Neural cell (in vitro differentiated cells): Measurements from ENCODE around the gene SOCS3. TPM values are rescaled to one million over a fixed set of nuclear protein-coding genes. Genes with fewer than 3 reads are reported as not detected.
A peak's percentile ranks its signal among the peaks of the same experiment; 100 is the strongest.

Experiments
- H2AFZ ChIP-seq: fragments of 200-600, 300-800 bp; sonication (generic), shearing (Covaris generic); 2 replicates; pipeline ENCODE4 v1.6.0; 2014; ENCODE audit warnings: low read depth, mild to moderate bottlenecking, antibody characterized with exemption, low read length, moderate library complexity
- H3F3A ChIP-seq: fragments of 200-600 bp; shearing (Covaris generic); 2 replicates; pipeline ENCODE4 v1.6.1; 2016; ENCODE audit warnings: mild to moderate bottlenecking, moderate library complexity, mixed read lengths, antibody characterized with exemption, low read length; ENCODE audit not compliant: insufficient read depth, poor library complexity, severe bottlenecking
- H3K27ac ChIP-seq: fragments of 200-600, 300-800 bp; sonication (generic), shearing (Covaris generic); 2 replicates; pipeline ENCODE4 v1.5.1; 2014; ENCODE audit warnings: mild to moderate bottlenecking, low read length, moderate library complexity
- H3K27me3 ChIP-seq: fragments of 300-800, 200-600 bp; sonication (generic), shearing (Covaris generic); 2 replicates; pipeline ENCODE4 v1.6.0; 2014; ENCODE audit warnings: mild to moderate bottlenecking, low read depth, low read length, moderate library complexity; ENCODE audit not compliant: insufficient read depth
- H3K36me3 ChIP-seq: fragments of 300-800, 200-600 bp; sonication (generic), shearing (Covaris generic); 2 replicates; pipeline ENCODE4 v1.5.1; 2014; ENCODE audit warnings: mild to moderate bottlenecking, antibody characterized with exemption, low read length, moderate library complexity; ENCODE audit not compliant: insufficient read depth
- H3K4me2 ChIP-seq: fragments of 300-800, 200-600 bp; sonication (generic), shearing (Covaris generic); 2 replicates; pipeline ENCODE4 v1.6.0; 2014; ENCODE audit warnings: mild to moderate bottlenecking, low read length
- H3K4me3 ChIP-seq: fragments of 300-800, 200-600 bp; sonication (generic), shearing (Covaris generic); 2 replicates; pipeline ENCODE4 v1.5.1; 2014; ENCODE audit warnings: mild to moderate bottlenecking, low read length, moderate library complexity
- H3K79me2 ChIP-seq: fragments of 200-600 bp; shearing (Covaris generic); replicated peaks from 2 replicates; pipeline ENCODE4 v1.6.0; 2014; ENCODE audit warnings: mild to moderate bottlenecking, low read length, moderate library complexity; ENCODE audit not compliant: insufficient read depth
- H3K9ac ChIP-seq: fragments of 300-800, 200-600 bp; sonication (generic), shearing (Covaris generic); 2 replicates; pipeline ENCODE4 v1.6.1; 2016; ENCODE audit warnings: mild to moderate bottlenecking, low read length, mixed read lengths
- H3K9me2 ChIP-seq: fragments of 200-600 bp; shearing (Covaris generic); 2 replicates; pipeline ENCODE4 v1.6.1; 2016; ENCODE audit warnings: mild to moderate bottlenecking, low read length, mixed read lengths; ENCODE audit not compliant: insufficient read depth
- H3K9me3 ChIP-seq: fragments of 200-600, 300-800 bp; sonication (generic), shearing (Covaris generic); 2 replicates; pipeline ENCODE4 v1.6.1; 2016; ENCODE audit warnings: mild to moderate bottlenecking, mixed run types, low read length, moderate library complexity, mixed read lengths
- H4K20me1 ChIP-seq: fragments of 200-600 bp; shearing (Covaris generic); 2 replicates; pipeline ENCODE4 v1.6.1; 2016; ENCODE audit warnings: mild to moderate bottlenecking, mixed run types; ENCODE audit not compliant: insufficient read depth
- EP300 ChIP-seq: fragments of 450-650 bp; conservative IDR thresholded peaks from 2 replicates; pipeline ENCODE4 v1.6.1; 2014; ENCODE audit warnings: antibody characterized with exemption, mild to moderate bottlenecking, moderate library complexity; ENCODE audit not compliant: poor library complexity, severe bottlenecking
- EZH2 ChIP-seq: fragments of 200-600, 300-800 bp; shearing (Covaris generic), sonication (generic); IDR thresholded peaks from 2 replicates; pipeline ENCODE4 v1.6.1; 2014; ENCODE audit warnings: antibody characterized with exemption, low read length, borderline replicate concordance, mild to moderate bottlenecking; ENCODE audit not compliant: insufficient read depth, poor library complexity, severe bottlenecking
- MXI1 ChIP-seq: fragments of 450-650 bp; conservative IDR thresholded peaks from 2 replicates; pipeline ENCODE4 v1.6.1; 2014; ENCODE audit warnings: antibody characterized with exemption, mild to moderate bottlenecking; ENCODE audit not compliant: poor library complexity, severe bottlenecking
- POLR2AphosphoS5 ChIP-seq: IDR thresholded peaks from 2 replicates; pipeline ENCODE4 v1.6.1; 2012
- RAD21 ChIP-seq: fragments of 450-650 bp; conservative IDR thresholded peaks from 2 replicates; pipeline ENCODE4 v1.6.1; 2014; ENCODE audit warnings: antibody characterized with exemption, mild to moderate bottlenecking, moderate library complexity
- SMC3 ChIP-seq: fragments of 450-650 bp; conservative IDR thresholded peaks from 2 replicates; pipeline ENCODE4 v1.6.1; 2014; ENCODE audit warnings: antibody characterized with exemption, mild to moderate bottlenecking, moderate library complexity; ENCODE audit not compliant: poor library complexity
- TAF1 ChIP-seq: IDR thresholded peaks from 2 replicates; pipeline ENCODE4 v1.6.1; 2012; ENCODE audit warnings: low read depth
- polyA plus RNA-seq: library from polyadenylated mRNA; depleted of rRNA; stranded (reverse); fragments of >200 nt; gene quantifications from 2 replicates; pipeline ENCODE4 v1.2.3, GENCODE V29; 2014
- TF ChIP-seq, protein P1 (sequence below): IDR thresholded peaks from 2 replicates; pipeline ENCODE4 v1.6.1; 2012; ENCODE audit warnings: borderline replicate concordance
- TF ChIP-seq, protein P2 (sequence below): fragments of 450-650 bp; IDR thresholded peaks from 2 replicates; pipeline ENCODE4 v1.5.1; 2014; ENCODE audit warnings: antibody characterized with exemption, mild to moderate bottlenecking, moderate library complexity; ENCODE audit not compliant: poor library complexity, severe bottlenecking

The SOCS3 gene
- polyA plus RNA-seq, 1 donor from 2014 or later, result 5.4 TPM

DNA sequence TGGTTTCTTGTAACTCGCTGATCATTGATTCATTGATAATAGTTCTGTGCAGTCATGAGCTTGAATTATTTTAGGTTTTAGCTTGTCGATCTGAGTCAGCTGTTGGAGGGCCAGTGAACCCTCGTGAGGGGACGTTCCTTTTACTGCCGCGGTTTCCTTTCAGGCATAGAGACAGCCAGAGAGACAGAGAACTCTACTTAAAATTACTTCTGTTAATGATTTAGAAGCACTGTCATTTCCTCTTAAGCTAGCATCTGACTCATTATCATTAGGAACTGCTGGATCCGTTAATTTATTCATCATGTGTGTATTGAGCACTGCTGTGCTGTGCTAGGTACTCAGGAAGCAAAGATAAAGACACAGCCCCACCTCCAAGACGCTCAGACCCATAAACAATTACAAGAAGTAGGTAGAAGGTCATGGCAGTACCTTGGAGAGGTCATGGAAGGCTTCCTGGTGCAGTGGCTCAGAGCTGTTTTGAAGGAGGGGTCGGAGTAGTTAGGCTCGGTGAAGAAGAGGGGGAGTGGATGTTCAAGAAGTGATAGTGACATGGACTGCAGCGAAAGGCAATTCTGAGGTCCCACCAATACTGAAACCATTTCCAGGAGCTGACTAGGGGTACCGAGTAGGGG lies 21.8 kb upstream of the SOCS3 start:
- no peaks in the 10 kb centered on the region for H3F3A ChIP-seq
- no peak overlapping the region for H3K9ac ChIP-seq
- H3K36me3 ChIP-seq, result no peaks in the 10 kb centered on the region
- H3K4me3 ChIP-seq, result no peak overlapping the region
- no peak overlapping the region for H3K27ac ChIP-seq
- no peaks in the 10 kb centered on the region for H4K20me1 ChIP-seq
- TF ChIP-seq SMC3, result no peak
- TF ChIP-seq RAD21, result no peak
- TF ChIP-seq POLR2AphosphoS5, result no peak
- no peak for TF ChIP-seq TAF1
- TF ChIP-seq, protein P1, sequence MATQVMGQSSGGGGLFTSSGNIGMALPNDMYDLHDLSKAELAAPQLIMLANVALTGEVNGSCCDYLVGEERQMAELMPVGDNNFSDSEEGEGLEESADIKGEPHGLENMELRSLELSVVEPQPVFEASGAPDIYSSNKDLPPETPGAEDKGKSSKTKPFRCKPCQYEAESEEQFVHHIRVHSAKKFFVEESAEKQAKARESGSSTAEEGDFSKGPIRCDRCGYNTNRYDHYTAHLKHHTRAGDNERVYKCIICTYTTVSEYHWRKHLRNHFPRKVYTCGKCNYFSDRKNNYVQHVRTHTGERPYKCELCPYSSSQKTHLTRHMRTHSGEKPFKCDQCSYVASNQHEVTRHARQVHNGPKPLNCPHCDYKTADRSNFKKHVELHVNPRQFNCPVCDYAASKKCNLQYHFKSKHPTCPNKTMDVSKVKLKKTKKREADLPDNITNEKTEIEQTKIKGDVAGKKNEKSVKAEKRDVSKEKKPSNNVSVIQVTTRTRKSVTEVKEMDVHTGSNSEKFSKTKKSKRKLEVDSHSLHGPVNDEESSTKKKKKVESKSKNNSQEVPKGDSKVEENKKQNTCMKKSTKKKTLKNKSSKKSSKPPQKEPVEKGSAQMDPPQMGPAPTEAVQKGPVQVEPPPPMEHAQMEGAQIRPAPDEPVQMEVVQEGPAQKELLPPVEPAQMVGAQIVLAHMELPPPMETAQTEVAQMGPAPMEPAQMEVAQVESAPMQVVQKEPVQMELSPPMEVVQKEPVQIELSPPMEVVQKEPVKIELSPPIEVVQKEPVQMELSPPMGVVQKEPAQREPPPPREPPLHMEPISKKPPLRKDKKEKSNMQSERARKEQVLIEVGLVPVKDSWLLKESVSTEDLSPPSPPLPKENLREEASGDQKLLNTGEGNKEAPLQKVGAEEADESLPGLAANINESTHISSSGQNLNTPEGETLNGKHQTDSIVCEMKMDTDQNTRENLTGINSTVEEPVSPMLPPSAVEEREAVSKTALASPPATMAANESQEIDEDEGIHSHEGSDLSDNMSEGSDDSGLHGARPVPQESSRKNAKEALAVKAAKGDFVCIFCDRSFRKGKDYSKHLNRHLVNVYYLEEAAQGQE, result no peak
- TF ChIP-seq, protein P2, sequence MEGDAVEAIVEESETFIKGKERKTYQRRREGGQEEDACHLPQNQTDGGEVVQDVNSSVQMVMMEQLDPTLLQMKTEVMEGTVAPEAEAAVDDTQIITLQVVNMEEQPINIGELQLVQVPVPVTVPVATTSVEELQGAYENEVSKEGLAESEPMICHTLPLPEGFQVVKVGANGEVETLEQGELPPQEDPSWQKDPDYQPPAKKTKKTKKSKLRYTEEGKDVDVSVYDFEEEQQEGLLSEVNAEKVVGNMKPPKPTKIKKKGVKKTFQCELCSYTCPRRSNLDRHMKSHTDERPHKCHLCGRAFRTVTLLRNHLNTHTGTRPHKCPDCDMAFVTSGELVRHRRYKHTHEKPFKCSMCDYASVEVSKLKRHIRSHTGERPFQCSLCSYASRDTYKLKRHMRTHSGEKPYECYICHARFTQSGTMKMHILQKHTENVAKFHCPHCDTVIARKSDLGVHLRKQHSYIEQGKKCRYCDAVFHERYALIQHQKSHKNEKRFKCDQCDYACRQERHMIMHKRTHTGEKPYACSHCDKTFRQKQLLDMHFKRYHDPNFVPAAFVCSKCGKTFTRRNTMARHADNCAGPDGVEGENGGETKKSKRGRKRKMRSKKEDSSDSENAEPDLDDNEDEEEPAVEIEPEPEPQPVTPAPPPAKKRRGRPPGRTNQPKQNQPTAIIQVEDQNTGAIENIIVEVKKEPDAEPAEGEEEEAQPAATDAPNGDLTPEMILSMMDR, result no peak
- no peak for TF ChIP-seq MXI1
- no peak for TF ChIP-seq EP300
- TF ChIP-seq EZH2, result no peak
- no peaks in the 10 kb centered on the region for H3K9me2 ChIP-seq
- H2AFZ ChIP-seq, result no peak overlapping the region
- H3K4me2 ChIP-seq, result no peak overlapping the region
- H3K79me2 ChIP-seq, result peaks cover 60% of the 10 kb centered on the region
- no peaks in the 10 kb centered on the region for H3K27me3 ChIP-seq
- no peaks in the 10 kb centered on the region for H3K9me3 ChIP-seq

DNA sequence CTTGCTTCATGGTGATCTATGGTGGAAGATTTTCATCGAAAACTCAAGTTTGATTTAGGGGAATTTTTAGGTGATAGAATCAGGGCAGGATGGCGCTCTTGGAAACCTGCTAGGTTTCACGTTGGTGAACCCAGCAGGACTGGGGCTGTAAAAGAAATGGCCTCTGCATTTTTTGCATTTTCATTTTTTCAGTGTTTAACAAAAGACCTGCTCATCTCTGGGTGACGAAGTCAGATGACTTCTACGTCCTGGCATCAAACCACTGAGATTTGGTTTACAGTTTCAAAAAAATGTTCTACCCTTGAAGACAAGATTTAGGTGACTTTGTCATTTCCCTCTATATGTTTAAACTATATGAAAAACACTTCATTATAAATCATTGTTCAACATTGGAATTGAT lies 20.5 kb upstream of the SOCS3 start:
- Histone ChIP-seq H4K20me1 (no peaks in the 10 kb centered on the region), H3K79me2 (peaks cover 52% of the 10 kb centered on the region), H3K4me2 (no peak overlapping the region), H3K27ac (no peak overlapping the region), H3K4me3 (peak overlapping the region; percentile 3), H3F3A (no peaks in the 10 kb centered on the region), H3K9me2 (no peaks in the 10 kb centered on the region), H3K9me3 (no peaks in the 10 kb centered on the region), H3K36me3 (no peaks in the 10 kb centered on the region), H2AFZ (no peak overlapping the region), H3K9ac (no peak overlapping the region), H3K27me3 (no peaks in the 10 kb centered on the region)
- TF ChIP-seq, protein P1, result no peak
- TF ChIP-seq, protein P2, result no peak
- TF ChIP-seq EP300, result no peak
- TF ChIP-seq MXI1, result no peak
- no peak for TF ChIP-seq SMC3
- no peak for TF ChIP-seq POLR2AphosphoS5
- no peak for TF ChIP-seq TAF1
- no peak for TF ChIP-seq RAD21
- TF ChIP-seq EZH2, result no peak
